HuH-7.5 (cell line): Measurements from ENCODE around the gene RBBP8NL.
A peak's percentile ranks its signal among the peaks of the same experiment; 100 is the strongest.

ENCODE experiments used
- DNase-seq: peaks from one replicate; pipeline ENCODE4 v3.0.0; 2011; ENCODE audit warnings: low spot score

Gene RBBP8NL

GRCh38 chr20:62461157-62461556 is 33.8 kb upstream of the RBBP8NL start:
- no peak for DNase-seq

DNA sequence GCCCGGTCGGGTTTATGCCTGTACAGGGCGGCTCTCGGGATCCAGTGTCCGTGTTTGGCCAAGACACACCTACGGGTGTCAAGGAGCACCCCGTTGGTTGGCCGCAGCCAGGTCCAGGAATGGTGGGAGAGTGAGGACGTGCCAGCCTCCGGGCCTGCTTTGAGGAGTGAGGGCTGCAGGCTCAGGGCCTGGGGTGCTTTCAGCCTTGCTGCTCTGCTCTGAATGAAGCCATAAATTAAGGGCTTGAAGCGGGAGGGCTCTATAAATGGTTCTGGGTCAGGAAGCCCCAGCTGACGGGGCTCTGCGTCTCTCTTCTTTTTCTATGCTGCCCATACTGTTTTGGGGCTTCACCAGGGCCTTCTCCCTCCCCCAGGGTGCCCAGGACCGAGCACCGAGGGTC is 33.3 kb upstream of the RBBP8NL start:
- no peak for DNase-seq

- DNase-seq = no peak
Measured at GRCh38 chr20:62459488-62459887, 32.1 kb upstream of the RBBP8NL start.

DNA sequence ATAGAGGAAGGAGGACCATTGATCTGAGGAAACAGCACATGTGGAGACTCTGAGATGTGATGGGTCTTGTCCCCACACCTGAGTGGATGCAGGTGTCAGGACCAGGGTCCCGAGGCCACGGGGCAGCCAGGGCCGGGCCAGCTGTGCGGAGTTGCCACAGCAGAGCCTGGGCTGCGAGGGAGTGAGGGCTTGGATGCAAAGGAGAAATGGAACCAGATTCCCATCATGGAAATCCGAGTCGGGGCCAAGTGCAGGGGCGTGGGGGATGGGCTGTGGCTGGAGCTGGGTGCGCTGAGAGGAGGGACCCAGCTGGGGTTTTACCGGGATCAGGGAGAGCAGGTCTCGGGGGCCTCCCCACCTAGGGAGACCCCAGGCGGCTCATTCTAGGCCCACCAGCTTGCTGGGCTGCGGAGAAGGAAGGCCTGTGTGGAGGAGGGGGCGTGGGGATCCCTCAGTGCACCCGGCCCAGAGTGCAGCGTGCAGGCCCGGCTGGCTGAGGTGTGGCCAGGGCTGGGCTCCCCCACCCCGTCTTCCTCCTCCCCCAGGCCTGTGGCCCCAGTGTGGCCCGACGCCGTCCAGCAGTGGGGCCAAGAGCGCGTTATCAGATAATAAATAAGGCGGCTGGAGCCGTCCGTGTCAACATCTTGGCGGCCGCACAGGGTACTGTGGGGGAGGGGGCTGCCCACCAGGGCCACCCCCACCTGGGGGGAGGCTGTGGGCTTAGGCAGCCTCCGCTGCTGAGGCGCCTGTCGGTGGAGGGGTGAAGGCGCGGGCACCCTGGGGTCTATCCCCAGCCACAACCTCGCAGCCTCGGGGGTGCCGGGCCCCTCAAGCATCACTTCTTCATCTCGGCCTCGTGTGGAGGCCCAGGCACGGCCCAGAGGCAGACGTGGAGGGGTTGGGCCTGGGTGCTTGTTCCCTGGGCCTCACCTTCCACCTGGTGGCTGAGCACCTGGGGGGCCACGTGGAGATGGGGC is 31.2 kb upstream of the RBBP8NL start:
- DNase-seq = no peak

DNA sequence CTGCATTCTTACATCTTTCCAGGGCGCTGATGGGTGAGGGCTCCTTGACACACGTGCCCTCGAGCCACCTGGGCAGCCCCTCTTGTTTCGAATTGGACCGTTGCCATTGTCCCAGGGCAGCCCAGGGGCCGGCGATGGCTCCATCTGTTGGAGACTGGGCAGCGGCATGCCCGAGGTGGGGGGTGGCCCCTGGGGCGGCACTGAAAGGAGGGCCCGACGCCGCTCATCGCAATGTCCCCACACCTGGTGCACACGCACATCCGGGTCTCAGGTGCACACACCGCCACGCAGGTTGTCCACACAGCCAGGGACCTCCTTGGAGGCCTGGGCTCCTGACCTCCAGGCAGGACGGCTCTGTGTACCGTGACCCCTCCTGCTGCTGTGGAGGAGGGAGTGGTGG is 30.5 kb upstream of the RBBP8NL start:
- no peak for DNase-seq

GRCh38 chr20:62457098-62457497 is 29.8 kb upstream of the RBBP8NL start:
- DNase-seq = no peak

- no peak for DNase-seq
Measured at GRCh38 chr20:62455929-62456328, 28.6 kb upstream of the RBBP8NL start.

DNA sequence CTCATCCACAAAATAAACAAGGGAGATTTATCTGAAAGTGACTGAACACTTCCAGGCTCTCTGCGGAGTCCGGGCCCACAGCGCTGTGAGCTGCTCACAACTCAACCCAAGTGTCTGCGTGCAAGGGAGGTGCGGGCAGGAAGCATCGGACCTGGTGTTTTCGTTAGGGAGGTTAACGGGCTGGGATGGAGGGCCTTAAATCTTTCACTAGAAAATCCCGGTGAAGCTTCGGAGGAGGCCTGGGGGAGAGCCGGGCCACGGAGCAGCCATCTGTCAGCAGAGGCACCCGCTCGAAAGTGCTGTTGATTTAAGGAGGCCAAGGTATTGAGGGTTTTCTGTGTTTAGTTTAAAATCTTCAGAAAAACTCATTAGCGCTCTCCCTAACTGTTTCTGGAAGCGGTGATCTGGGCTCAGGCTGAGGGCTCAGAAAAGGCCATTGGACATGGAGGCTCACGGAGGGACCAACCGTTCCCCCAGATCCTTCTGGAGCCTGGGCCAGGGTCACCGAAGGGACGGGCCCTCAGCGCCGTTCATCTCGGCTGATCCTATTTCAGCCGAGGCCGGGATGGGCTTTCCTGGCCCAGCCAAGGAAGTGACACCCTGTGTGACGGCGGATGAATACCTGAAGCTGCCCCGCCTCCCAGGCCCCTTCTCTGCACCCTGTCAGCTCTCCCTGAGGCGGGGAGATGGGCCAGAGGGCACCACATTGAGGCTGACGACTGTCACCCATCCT is 27.7 kb upstream of the RBBP8NL start:
- no peak for DNase-seq

GRCh38 chr20:62453186-62453808 is 26.0 kb upstream of the RBBP8NL start:
- DNase-seq = no peak

DNA sequence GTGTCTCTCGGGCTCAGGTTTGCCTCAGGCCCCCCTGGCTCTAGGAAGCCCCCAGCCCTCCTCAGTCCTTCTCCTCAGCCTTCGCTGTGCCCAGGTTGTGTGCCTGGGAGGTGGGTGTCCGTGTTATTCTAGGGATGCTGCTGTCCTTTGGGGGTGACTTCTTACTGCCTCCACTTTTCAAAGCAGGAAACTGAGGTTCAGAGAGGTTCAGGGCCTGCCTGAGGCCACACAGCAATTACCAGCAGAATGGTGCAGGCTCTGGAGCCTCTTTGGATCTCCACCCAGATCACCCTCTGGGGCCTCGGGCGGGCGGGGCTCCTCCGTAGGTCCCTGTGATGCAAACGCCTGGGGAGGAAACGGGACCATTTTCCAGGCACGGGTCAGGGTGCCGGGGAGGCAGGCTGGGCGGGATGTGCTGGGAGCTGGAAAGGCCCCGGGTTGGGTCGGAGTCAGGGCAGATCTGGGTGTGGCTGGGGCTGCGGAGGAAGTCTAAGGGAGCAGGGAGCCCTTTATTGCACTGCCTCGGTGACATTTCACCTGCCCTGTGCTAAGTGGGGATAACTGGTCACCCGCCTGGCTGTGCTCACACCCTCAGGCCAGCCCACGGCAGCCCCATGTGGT is 25.2 kb upstream of the RBBP8NL start:
- DNase-seq = peak; percentile 65

DNA sequence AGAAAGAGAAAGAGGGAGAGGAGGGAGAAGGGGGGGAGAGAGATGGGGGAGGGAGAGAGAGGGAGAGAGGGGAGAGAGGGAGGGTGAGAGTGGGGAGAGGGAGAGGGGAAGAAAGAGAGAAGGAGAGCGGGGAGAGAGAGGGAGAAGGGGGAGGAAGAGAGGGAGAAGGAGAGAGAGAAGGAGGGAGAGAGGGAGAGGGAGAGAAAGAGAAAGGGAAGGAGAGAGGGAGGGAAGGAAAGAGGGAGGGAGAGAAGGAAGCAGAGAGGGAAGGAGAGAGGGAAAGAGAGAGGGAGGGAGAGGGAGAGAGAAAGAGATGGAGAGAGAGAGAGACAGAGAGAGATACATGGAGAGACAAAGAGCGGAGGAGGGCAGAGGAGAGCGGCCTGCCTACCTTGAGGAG is 24.6 kb upstream of the RBBP8NL start:
- no peak for DNase-seq

DNA sequence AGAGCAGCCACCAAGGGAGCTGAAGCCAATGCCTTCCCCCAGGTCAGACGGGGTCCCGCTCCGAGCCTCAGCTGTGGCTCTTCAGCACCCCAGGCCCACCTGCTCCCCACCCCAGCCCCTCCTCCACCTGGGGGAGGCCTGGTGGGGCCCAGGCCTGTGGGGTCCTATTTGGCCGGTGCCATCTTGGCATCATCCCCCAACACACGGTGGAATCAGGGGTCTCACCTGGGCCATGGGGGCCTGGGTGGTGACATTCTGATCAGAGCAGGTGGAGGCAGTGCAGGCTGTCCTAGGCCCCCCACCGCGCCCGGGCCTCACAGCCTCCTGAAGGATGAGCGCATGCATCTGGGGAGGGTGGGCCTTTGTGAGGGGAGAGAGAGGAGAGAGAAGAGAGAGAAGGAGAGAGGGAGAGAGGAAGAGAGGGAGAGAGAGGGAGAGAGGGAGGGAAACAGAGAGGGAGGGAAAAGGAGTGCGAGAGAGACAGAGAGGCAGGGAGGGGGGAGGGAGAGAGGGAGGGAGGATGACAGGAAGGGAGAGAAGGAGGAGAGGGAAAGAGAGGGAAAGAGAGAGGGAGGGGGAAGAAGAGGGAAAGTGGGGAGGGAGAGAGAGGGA is 23.9 kb upstream of the RBBP8NL start:
- no peak for DNase-seq

GRCh38 chr20:62449951-62450691 is 22.8 kb upstream of the RBBP8NL start:
- no peak for DNase-seq

DNA sequence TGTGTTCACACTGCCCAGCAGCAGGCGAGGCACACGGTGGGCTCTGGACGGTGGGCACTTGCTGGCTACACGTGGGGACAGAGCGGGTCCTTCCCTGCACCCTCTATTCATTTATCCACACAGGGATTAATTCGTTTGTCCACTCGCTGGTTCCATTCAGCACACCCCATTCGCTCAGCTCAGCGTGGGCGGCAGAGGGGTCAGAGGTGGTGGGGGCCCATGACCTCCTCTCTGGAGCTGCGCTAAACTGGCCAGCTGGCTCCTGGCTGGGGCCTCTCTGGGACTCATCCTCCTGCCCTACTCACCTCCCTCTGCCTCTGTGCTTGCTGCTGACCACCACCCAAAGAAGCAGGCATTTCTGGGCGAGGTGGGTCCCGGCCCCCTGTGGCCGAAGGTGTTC is 21.4 kb upstream of the RBBP8NL start:
- DNase-seq = no peak

GRCh38 chr20:62448038-62448437 is 20.7 kb upstream of the RBBP8NL start:
- no peak for DNase-seq

- no peak for DNase-seq
Measured at GRCh38 chr20:62446888-62447869, 19.8 kb upstream of the RBBP8NL start.

- DNase-seq = no peak
Measured at GRCh38 chr20:62446481-62446880, 19.1 kb upstream of the RBBP8NL start.

DNA sequence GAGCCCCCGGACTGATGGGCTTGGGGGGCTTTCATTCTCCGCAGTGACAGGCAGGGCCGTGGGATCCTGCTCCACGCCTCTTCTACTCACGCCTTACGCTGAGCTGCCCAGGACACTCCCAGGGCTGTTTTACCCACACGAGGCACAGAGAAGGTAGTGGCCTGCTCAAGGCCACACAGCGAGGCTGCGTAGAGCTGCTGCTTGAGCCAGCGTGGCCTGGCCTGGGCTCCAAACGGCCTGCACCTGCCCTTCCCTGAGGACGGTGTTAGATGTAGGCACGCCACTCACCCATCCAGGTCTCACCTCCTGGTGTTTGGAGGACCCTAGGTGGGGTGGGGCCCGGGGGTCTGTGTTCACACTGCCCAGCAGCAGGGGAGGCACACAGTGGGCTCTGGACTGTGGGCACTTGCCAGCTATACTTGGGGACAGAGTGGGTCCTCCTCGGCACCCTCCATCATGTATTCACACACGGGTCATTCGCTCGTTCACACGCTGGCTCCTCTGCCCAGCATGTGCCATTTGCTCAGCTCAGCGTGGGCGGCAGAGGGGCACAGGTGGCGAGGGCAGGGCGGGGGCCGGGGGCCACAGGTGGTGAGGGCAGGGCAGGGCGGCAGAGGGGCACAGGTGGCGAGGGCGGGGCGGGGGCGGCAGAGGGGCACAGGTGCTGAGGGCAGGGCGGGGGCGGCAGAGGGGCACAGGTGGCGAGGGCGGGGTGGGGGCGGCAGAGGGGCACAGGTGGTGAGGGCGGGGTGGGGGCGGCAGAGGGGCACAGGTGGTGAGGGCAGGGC is 18.4 kb upstream of the RBBP8NL start:
- DNase-seq = no peak

DNA sequence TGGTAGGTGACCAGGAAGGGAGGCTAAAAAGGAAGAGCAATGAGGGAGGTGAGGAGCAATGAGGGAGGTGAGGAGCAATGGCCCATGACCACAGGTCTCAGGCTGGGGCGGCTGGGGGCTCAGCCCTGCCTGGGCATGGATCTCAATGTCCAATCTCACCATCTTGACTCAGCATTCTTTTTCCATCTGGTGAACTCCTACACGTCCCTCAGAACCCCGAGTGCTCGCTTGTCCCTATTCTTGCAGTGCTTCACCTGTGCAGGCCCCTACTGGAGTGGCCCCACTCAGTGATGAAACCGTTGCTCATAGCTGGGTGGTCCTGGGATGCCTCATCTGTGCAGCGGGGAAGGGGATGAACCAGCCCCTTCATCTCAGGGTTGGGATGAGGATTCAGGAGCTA is 16.9 kb upstream of the RBBP8NL start:
- no peak for DNase-seq
